Stomach (tissue), 4 donors: Measurements from ENCODE around the gene IARS1.

Experiments used
- CTCF ChIP-seq, 7 experiments: fragments of 450-650 bp in 4 of 7; fragments of 200-600 bp in 3 of 7; sonication (generic) in 3 of 7; IDR thresholded peaks; one replicate each; pipeline ENCODE4 v1.5.1; 2016 to 2019; ENCODE audit warnings: antibody characterized with exemption in 7 of 7, control low read depth in 2 of 7, mild to moderate bottlenecking in 1 of 7
- EP300 ChIP-seq: sonication (generic); formaldehyde crosslinking; IDR thresholded peaks from one replicate; pipeline ENCODE4 v1.6.1; 2017; ENCODE audit warnings: antibody characterized with exemption
- POLR2A ChIP-seq, 4 donors: fragments of 450-650 bp; IDR thresholded peaks; one replicate each; pipeline ENCODE4 v1.6.1; 2016; ENCODE audit warnings: antibody characterized with exemption in 4 of 4, control low read depth in 2 of 4, mild to moderate bottlenecking in 1 of 4, moderate library complexity in 1 of 4
- POLR2AphosphoS5 ChIP-seq, 3 donors: sonication (generic); formaldehyde crosslinking; IDR thresholded peaks; one replicate each; pipeline ENCODE4 v1.6.1; 2016; ENCODE audit warnings: antibody characterized with exemption in 3 of 3

GRCh38 chr9:92265154-92265553, 28.3 kb downstream of the IARS1 start:
- no peak for TF ChIP-seq CTCF (IDR thresholded peaks at IDR 0.05)
- TF ChIP-seq POLR2A (IDR thresholded peaks at IDR 0.05): no peak
- no peak for TF ChIP-seq EP300
- no peak for TF ChIP-seq POLR2AphosphoS5 (IDR thresholded peaks at IDR 0.05)
